ENCODE data around the gene FRAT2. TPM values are rescaled to one million over a fixed set of nuclear protein-coding genes. Genes with fewer than 3 reads are reported as not detected.
A peak's percentile ranks its signal among the peaks of the same experiment; 100 is the strongest.

FRAT2 gene
- total RNA-seq, 2 experiments from 2014 or later: 27.0 to 27.6 TPM

GRCh38 chr10:97318772-97319651 is 15.5 kb downstream of the FRAT2 start, which contains the start of gene FRAT1:
Gene FRAT1, plus strand, starts transcription at chr10:97319271. Its CDS starts 183 bp downstream, at chr10:97319454.
- peak; percentile 85 to 96 (median 89) for DNase-seq

GRCh38 chr10:97314671-97315070 is 19.9 kb downstream of the FRAT2 start:
- peaks cover 7% of the 10 kb centered on the region for H3K36me3 Mint-ChIP-seq (ENCODE audit: low read depth)
- CTCF ChIA-PET: no interaction called here
- POLR2A ChIA-PET: no interaction called here

More at GRCh38 chr10:97318772-97319651, 15.5 kb downstream of the FRAT2 start, which contains the start of gene FRAT1:
- peaks cover 36% of the 10 kb centered on the region for H3K4me1 ChIP-seq (ENCODE audit: insufficient read depth, low read length)
- H3K27me3 Mint-ChIP-seq: no peaks in the 10 kb centered on the region
- peaks cover 19% of the 10 kb centered on the region for H3K36me3 Mint-ChIP-seq (ENCODE audit: low read depth)
- peak within 1 kb of the TSS; percentile 99 to 100 for H3K27ac ChIP-seq (ENCODE audit: low read depth in 1 of 2, low read length in 2 of 2)
- intact Hi-C loops (cut with DNase I, micrococcal nuclease): loop anchor here (1.0 to 5.0 kb wide), 3 partner anchors 25 to 83 kb away; partner anchors contain the start of genes ARHGAP19 (in 1 of the 2) and RRP12 (in 1 of the 2)
- H3K36me3 ChIP-seq (ENCODE audit: insufficient read depth, low read length): no peaks in the 10 kb centered on the region
- no peaks in the 10 kb centered on the region for H3K9me3 Mint-ChIP-seq
- peak; percentile 73 for ATAC-seq (ENCODE audit: poor library complexity)
- ChIA-PET POLR2A (interaction anchor here (0.7 to 3.5 kb wide), 15 partner anchors 8 to 487 kb away, joined by 3 to 178 read pairs (median 4); partner anchors contain the start of genes ARHGAP19, FRAT2 and RRP12), CTCF (interaction anchor here (0.9 to 2.2 kb wide), 4 partner anchors 9 to 81 kb away, joined by 3 to 24 read pairs (median 7); partner anchors contain the start of gene FRAT2)
- H3K4me3 Mint-ChIP-seq: peak within 1 kb of the TSS; percentile 97
- H3K4me3 ChIP-seq (ENCODE audit: low read length): peak within 1 kb of the TSS; percentile 80
- TF ChIP-seq, protein P1, sequence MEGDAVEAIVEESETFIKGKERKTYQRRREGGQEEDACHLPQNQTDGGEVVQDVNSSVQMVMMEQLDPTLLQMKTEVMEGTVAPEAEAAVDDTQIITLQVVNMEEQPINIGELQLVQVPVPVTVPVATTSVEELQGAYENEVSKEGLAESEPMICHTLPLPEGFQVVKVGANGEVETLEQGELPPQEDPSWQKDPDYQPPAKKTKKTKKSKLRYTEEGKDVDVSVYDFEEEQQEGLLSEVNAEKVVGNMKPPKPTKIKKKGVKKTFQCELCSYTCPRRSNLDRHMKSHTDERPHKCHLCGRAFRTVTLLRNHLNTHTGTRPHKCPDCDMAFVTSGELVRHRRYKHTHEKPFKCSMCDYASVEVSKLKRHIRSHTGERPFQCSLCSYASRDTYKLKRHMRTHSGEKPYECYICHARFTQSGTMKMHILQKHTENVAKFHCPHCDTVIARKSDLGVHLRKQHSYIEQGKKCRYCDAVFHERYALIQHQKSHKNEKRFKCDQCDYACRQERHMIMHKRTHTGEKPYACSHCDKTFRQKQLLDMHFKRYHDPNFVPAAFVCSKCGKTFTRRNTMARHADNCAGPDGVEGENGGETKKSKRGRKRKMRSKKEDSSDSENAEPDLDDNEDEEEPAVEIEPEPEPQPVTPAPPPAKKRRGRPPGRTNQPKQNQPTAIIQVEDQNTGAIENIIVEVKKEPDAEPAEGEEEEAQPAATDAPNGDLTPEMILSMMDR (IDR thresholded peaks at IDR 0.05): no peak
- H3K27ac Mint-ChIP-seq: peak within 1 kb of the TSS; percentile 98
- no peaks in the 10 kb centered on the region for H3K9me3 ChIP-seq (ENCODE audit: control insufficient read depth in 1 of 2, insufficient read depth in 1 of 2, low read length in 2 of 2)
- H3K4me1 Mint-ChIP-seq (ENCODE audit: low read depth): peaks cover 38% of the 10 kb centered on the region
- no peaks in the 10 kb centered on the region for H3K27me3 ChIP-seq (ENCODE audit: control insufficient read depth in 1 of 2, insufficient read depth in 2 of 2, low read length in 2 of 2)

DNA sequence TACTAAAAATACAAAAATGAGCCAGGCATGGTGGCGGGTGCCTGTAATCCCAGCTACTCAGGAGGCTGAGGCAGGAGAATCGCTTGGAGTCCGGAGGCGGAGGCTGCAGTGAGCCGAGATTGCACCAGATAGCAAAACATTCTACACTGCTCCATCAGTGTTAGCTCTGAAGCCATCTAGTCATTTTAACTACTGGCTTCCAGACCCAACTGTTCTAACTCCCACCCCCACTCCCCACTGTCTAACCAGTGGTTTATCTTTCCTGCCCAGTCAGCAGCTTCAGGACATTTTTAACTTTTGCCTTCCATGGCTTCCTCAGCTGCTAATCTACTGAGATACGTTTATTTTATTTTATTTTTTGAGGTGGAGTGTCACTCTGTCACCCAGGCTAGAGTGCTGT is 21.6 kb downstream of the FRAT2 start:
- H3K4me3 ChIP-seq (ENCODE audit: low read length): no peak overlapping the region
- H3K4me1 ChIP-seq (ENCODE audit: insufficient read depth, low read length): peaks cover 5% of the 10 kb centered on the region
- Mint-ChIP-seq H3K4me3 (no peak overlapping the region), H3K9me3 (no peaks in the 10 kb centered on the region), H3K27ac (no peak overlapping the region), H3K4me1 (ENCODE audit: low read depth) (no peaks in the 10 kb centered on the region), H3K36me3 (ENCODE audit: low read depth) (no peaks in the 10 kb centered on the region), H3K27me3 (no peaks in the 10 kb centered on the region)
- H3K36me3 ChIP-seq (ENCODE audit: insufficient read depth, low read length): no peaks in the 10 kb centered on the region
- TF ChIP-seq, protein P1 (IDR thresholded peaks at IDR 0.05): no peak
- POLR2A ChIA-PET: no interaction called here
- no peaks in the 10 kb centered on the region for H3K27me3 ChIP-seq (ENCODE audit: control insufficient read depth in 1 of 2, insufficient read depth in 2 of 2, low read length in 2 of 2)
- no peaks in the 10 kb centered on the region for H3K9me3 ChIP-seq (ENCODE audit: control insufficient read depth in 1 of 2, insufficient read depth in 1 of 2, low read length in 2 of 2)
- CTCF ChIA-PET: no interaction called here
- intact Hi-C loops (cut with DNase I, micrococcal nuclease): no loop called here
- DNase-seq (no peak), ATAC-seq (ENCODE audit: poor library complexity) (no peak)
- no peak overlapping the region for H3K27ac ChIP-seq (ENCODE audit: low read depth in 1 of 2, low read length in 2 of 2)

More at GRCh38 chr10:97314671-97315070, 19.9 kb downstream of the FRAT2 start:
- Mint-ChIP-seq H3K9me3 (no peaks in the 10 kb centered on the region), H3K4me1 (ENCODE audit: low read depth) (peaks cover 8% of the 10 kb centered on the region), H3K27me3 (no peaks in the 10 kb centered on the region), H3K4me3 (no peak overlapping the region), H3K27ac (no peak overlapping the region)
- H3K9me3 ChIP-seq (ENCODE audit: control insufficient read depth in 1 of 2, insufficient read depth in 1 of 2, low read length in 2 of 2): no peaks in the 10 kb centered on the region
- intact Hi-C loops (cut with DNase I, micrococcal nuclease): loop anchor here in 1 of 2 experiments (5.0 kb wide), 1 partner anchor 88 kb away; the partner anchor contains the start of gene RRP12
- no peak overlapping the region for H3K27ac ChIP-seq (ENCODE audit: low read depth in 1 of 2, low read length in 2 of 2)
- H3K36me3 ChIP-seq (ENCODE audit: insufficient read depth, low read length): no peaks in the 10 kb centered on the region
- H3K4me3 ChIP-seq (ENCODE audit: low read length): no peak overlapping the region
- ATAC-seq (ENCODE audit: poor library complexity) (no peak), DNase-seq (no peak)
- no peaks in the 10 kb centered on the region for H3K27me3 ChIP-seq (ENCODE audit: control insufficient read depth in 1 of 2, insufficient read depth in 2 of 2, low read length in 2 of 2)
- H3K4me1 ChIP-seq (ENCODE audit: insufficient read depth, low read length): peaks cover 13% of the 10 kb centered on the region
- TF ChIP-seq, protein P1 (IDR thresholded peaks at IDR 0.05): no peak
